ENCODE data around the gene AK1.
A peak's percentile ranks its signal among the peaks of the same experiment; 100 is the strongest.

Gene AK1

GRCh38 chr9:127907867-127908659 lies 30.6 kb upstream of the AK1 start:
- WGBS: 90% methylated on average over 33 of the region's 35 CpGs
- Histone ChIP-seq H3K9me3 (ENCODE audit: insufficient read depth, low read depth, low read length) (no peaks in the 10 kb centered on the region), H3K9ac (ENCODE audit: low read depth, low read length) (no peak overlapping the region), H3K4me3 (ENCODE audit: low read length) (no peak overlapping the region), H3K36me3 (ENCODE audit: insufficient read depth, low read length) (no peaks in the 10 kb centered on the region), H3K27ac (ENCODE audit: low read depth, low read length) (no peak overlapping the region), H3K27me3 (ENCODE audit: insufficient read depth, low read length) (no peaks in the 10 kb centered on the region), H3K4me1 (ENCODE audit: insufficient read depth, low read length) (peaks cover 17% of the 10 kb centered on the region)

- H3K27me3 ChIP-seq (ENCODE audit: insufficient read depth, low read length): no peaks in the 10 kb centered on the region
- H3K9me3 ChIP-seq (ENCODE audit: insufficient read depth, low read depth, low read length): no peaks in the 10 kb centered on the region
- peaks cover 17% of the 10 kb centered on the region for H3K4me1 ChIP-seq (ENCODE audit: insufficient read depth, low read length)
- no peaks in the 10 kb centered on the region for H3K36me3 ChIP-seq (ENCODE audit: insufficient read depth, low read length)
- H3K27ac ChIP-seq (ENCODE audit: low read depth, low read length): no peak overlapping the region
- H3K9ac ChIP-seq (ENCODE audit: low read depth, low read length): no peak overlapping the region
- 89% methylated on average over 12 of the region's 12 CpGs for WGBS
- no peak overlapping the region for H3K4me3 ChIP-seq (ENCODE audit: low read length)
These were observed 28.3 kb upstream of the AK1 start for GRCh38 chr9:127905788-127906191.

- H3K36me3 ChIP-seq (ENCODE audit: insufficient read depth, low read length): no peaks in the 10 kb centered on the region
- no peak overlapping the region for H3K9ac ChIP-seq (ENCODE audit: low read depth, low read length)
- H3K4me1 ChIP-seq (ENCODE audit: insufficient read depth, low read length): peaks cover 17% of the 10 kb centered on the region
- no peak overlapping the region; the same call in 1 of the 2 replicates for H3K27ac ChIP-seq (ENCODE audit: low read depth, low read length)
- H3K9me3 ChIP-seq (ENCODE audit: insufficient read depth, low read depth, low read length): no peaks in the 10 kb centered on the region
- no peak overlapping the region for H3K4me3 ChIP-seq (ENCODE audit: low read length)
- 89% methylated on average over 5 of the region's 5 CpGs for WGBS
- no peaks in the 10 kb centered on the region for H3K27me3 ChIP-seq (ENCODE audit: insufficient read depth, low read length)
These were observed 27.7 kb upstream of the AK1 start for GRCh38 chr9:127905004-127905728.

GRCh38 chr9:127904561-127905003 lies 27.1 kb upstream of the AK1 start:
- 65% methylated on average over 12 of the region's 12 CpGs for WGBS
- Histone ChIP-seq H3K27me3 (ENCODE audit: insufficient read depth, low read length) (peaks cover 4% of the 10 kb centered on the region), H3K9ac (ENCODE audit: low read depth, low read length) (no peak overlapping the region), H3K4me3 (ENCODE audit: low read length) (no peak overlapping the region), H3K4me1 (ENCODE audit: insufficient read depth, low read length) (peaks cover 17% of the 10 kb centered on the region), H3K36me3 (ENCODE audit: insufficient read depth, low read length) (no peaks in the 10 kb centered on the region), H3K27ac (ENCODE audit: low read depth, low read length) (peak overlapping the region; percentile 18; the same call in 1 of the 2 replicates), H3K9me3 (ENCODE audit: insufficient read depth, low read depth, low read length) (no peaks in the 10 kb centered on the region)

GRCh38 chr9:127903557-127904475 lies 26.3 kb upstream of the AK1 start:
- Histone ChIP-seq H3K4me3 (ENCODE audit: low read length) (no peak overlapping the region), H3K9me3 (ENCODE audit: insufficient read depth, low read depth, low read length) (no peaks in the 10 kb centered on the region), H3K27ac (ENCODE audit: low read depth, low read length) (peak overlapping the region; percentile 35; the same call in 1 of the 2 replicates), H3K9ac (ENCODE audit: low read depth, low read length) (no peak overlapping the region), H3K27me3 (ENCODE audit: insufficient read depth, low read length) (peaks cover 4% of the 10 kb centered on the region), H3K4me1 (ENCODE audit: insufficient read depth, low read length) (peaks cover 17% of the 10 kb centered on the region), H3K36me3 (ENCODE audit: insufficient read depth, low read length) (no peaks in the 10 kb centered on the region)
- 38% methylated on average over 17 of the region's 17 CpGs for whole genome bisulfite sequencing

- Histone ChIP-seq H3K36me3 (ENCODE audit: insufficient read depth, low read length) (peaks cover 18% of the 10 kb centered on the region), H3K9me3 (ENCODE audit: insufficient read depth, low read depth, low read length) (no peaks in the 10 kb centered on the region), H3K4me1 (ENCODE audit: insufficient read depth, low read length) (peaks cover 23% of the 10 kb centered on the region), H3K27ac (ENCODE audit: low read depth, low read length) (no peak within 1 kb of the TSS; the same call in 1 of the 2 replicates), H3K9ac (ENCODE audit: low read depth, low read length) (peak within 1 kb of the TSS; percentile 75), H3K27me3 (ENCODE audit: insufficient read depth, low read length) (peaks cover 4% of the 10 kb centered on the region), H3K4me3 (ENCODE audit: low read length) (peak within 1 kb of the TSS; percentile 85)
- 1% methylated on average over 79 of the region's 89 CpGs for WGBS
These were observed 21.9 kb upstream of the AK1 start, which contains the start of gene ST6GALNAC6 for GRCh38 chr9:127899128-127899943. Gene ST6GALNAC6, minus strand, starts transcription at chr9:127899603. Its CDS starts 1,622 bp downstream, at chr9:127897981.

- H3K27ac ChIP-seq (ENCODE audit: low read depth, low read length): no peak overlapping the region; the same call in 1 of the 2 replicates
- peaks cover 4% of the 10 kb centered on the region for H3K27me3 ChIP-seq (ENCODE audit: insufficient read depth, low read length)
- peak overlapping the region; percentile 75 for H3K9ac ChIP-seq (ENCODE audit: low read depth, low read length)
- H3K9me3 ChIP-seq (ENCODE audit: insufficient read depth, low read depth, low read length): no peaks in the 10 kb centered on the region
- 20% methylated on average over 30 of the region's 32 CpGs for WGBS
- H3K4me3 ChIP-seq (ENCODE audit: low read length): peak overlapping the region; percentile 85
- H3K4me1 ChIP-seq (ENCODE audit: insufficient read depth, low read length): peaks cover 15% of the 10 kb centered on the region
- H3K36me3 ChIP-seq (ENCODE audit: insufficient read depth, low read length): peaks cover 26% of the 10 kb centered on the region
These were observed 21.1 kb upstream of the AK1 start for GRCh38 chr9:127898433-127899127.

- peak overlapping the region; percentile 52; the same call in 1 of the 2 replicates for H3K27ac ChIP-seq (ENCODE audit: low read depth, low read length)
- H3K36me3 ChIP-seq (ENCODE audit: insufficient read depth, low read length): peaks cover 39% of the 10 kb centered on the region
- H3K9ac ChIP-seq (ENCODE audit: low read depth, low read length): no peak overlapping the region
- H3K27me3 ChIP-seq (ENCODE audit: insufficient read depth, low read length): peaks cover 4% of the 10 kb centered on the region
- H3K4me3 ChIP-seq (ENCODE audit: low read length): peak overlapping the region; percentile 31
- 9% methylated on average over 18 of the region's 19 CpGs for WGBS
- 0 out of 2 replicates have a peak, but pooled peaks cover 3% of the 10 kb centered on the region for H3K9me3 ChIP-seq (ENCODE audit: insufficient read depth, low read depth, low read length)
- H3K4me1 ChIP-seq (ENCODE audit: insufficient read depth, low read length): peaks cover 11% of the 10 kb centered on the region
These were observed 19.8 kb upstream of the AK1 start for GRCh38 chr9:127897193-127897692.

- 73% methylated on average over 15 of the region's 16 CpGs for WGBS
- peaks cover 4% of the 10 kb centered on the region for H3K27me3 ChIP-seq (ENCODE audit: insufficient read depth, low read length)
- H3K27ac ChIP-seq (ENCODE audit: low read depth, low read length): peak overlapping the region; percentile 52; the same call in 1 of the 2 replicates
- H3K4me1 ChIP-seq (ENCODE audit: insufficient read depth, low read length): peaks cover 11% of the 10 kb centered on the region
- 0 out of 2 replicates have a peak, but pooled peaks cover 3% of the 10 kb centered on the region for H3K9me3 ChIP-seq (ENCODE audit: insufficient read depth, low read depth, low read length)
- H3K9ac ChIP-seq (ENCODE audit: low read depth, low read length): no peak overlapping the region
- peak overlapping the region; percentile 31 for H3K4me3 ChIP-seq (ENCODE audit: low read length)
- peaks cover 42% of the 10 kb centered on the region for H3K36me3 ChIP-seq (ENCODE audit: insufficient read depth, low read length)
These were observed 19.1 kb upstream of the AK1 start for GRCh38 chr9:127896395-127897192.
